DOHH2 (cell line): Measurements from ENCODE around the gene PRR14.

Experiments
- H3F3A ChIP-seq: fragments of 200-600 bp; sonication (generic), shearing (Covaris generic); 2 replicates; pipeline ENCODE4 v1.6.0; 2016; ENCODE audit warnings: antibody characterized with exemption, mild to moderate bottlenecking; ENCODE audit not compliant: control insufficient read depth, insufficient read depth
- H3K27ac ChIP-seq: fragments of 200-600 bp; sonication (generic); 2 replicates; pipeline ENCODE4 v1.5.1; 2014; ENCODE audit warnings: low read depth, mild to moderate bottlenecking, low read length, moderate library complexity
- H3K27me3 ChIP-seq: fragments of 200-600 bp; sonication (generic); 2 replicates; pipeline ENCODE4 v1.6.1; 2014; ENCODE audit warnings: mild to moderate bottlenecking, low read length, mixed read lengths; ENCODE audit not compliant: control insufficient read depth
- H3K36me3 ChIP-seq: fragments of 200-600 bp; sonication (generic); 2 replicates; pipeline ENCODE4 v1.6.1; 2014; ENCODE audit warnings: mild to moderate bottlenecking, low read length, moderate library complexity, mixed read lengths; ENCODE audit not compliant: control insufficient read depth
- H3K4me1 ChIP-seq: fragments of 200-600 bp; sonication (generic); 2 replicates; pipeline ENCODE4 v1.6.1; 2014; ENCODE audit warnings: mild to moderate bottlenecking, low read length, mixed read lengths; ENCODE audit not compliant: control insufficient read depth
- H3K4me2 ChIP-seq: fragments of 200-600 bp; sonication (generic); 2 replicates; pipeline ENCODE4 v1.6.0; 2014; ENCODE audit warnings: mild to moderate bottlenecking, low read length, moderate library complexity
- H3K4me3 ChIP-seq: fragments of 200-600 bp; sonication (generic); 2 replicates; pipeline ENCODE4 v1.5.1; 2014; ENCODE audit warnings: mild to moderate bottlenecking, low read length, mixed read lengths
- H3K79me2 ChIP-seq: fragments of 200-600 bp; sonication (generic); 2 replicates; pipeline ENCODE4 v1.6.1; 2014; ENCODE audit warnings: mild to moderate bottlenecking, low read length, mixed read lengths; ENCODE audit not compliant: control insufficient read depth
- H3K9me2 ChIP-seq: fragments of 200-600 bp; sonication (generic); replicated peaks from 2 replicates; pipeline ENCODE4 v1.6.1; 2014; ENCODE audit warnings: mild to moderate bottlenecking, low read length, mixed read lengths; ENCODE audit not compliant: control insufficient read depth
- H3K9me3 ChIP-seq: fragments of 200-600 bp; sonication (generic); 2 replicates; pipeline ENCODE4 v1.6.1; 2014; ENCODE audit warnings: antibody characterized with exemption, low read length, mixed read lengths; ENCODE audit not compliant: control insufficient read depth, insufficient read depth
- H4K20me1 ChIP-seq: fragments of 200-600 bp; sonication (generic); 2 replicates; pipeline ENCODE4 v1.6.0; 2014; ENCODE audit warnings: low read depth, mild to moderate bottlenecking, antibody characterized with exemption, low read length, moderate library complexity; ENCODE audit not compliant: control insufficient read depth, insufficient read depth
- CTCF ChIP-seq: fragments of 200-600 bp; sonication (generic); IDR thresholded peaks from one replicate; pipeline ENCODE4 v1.5.1; 2014; ENCODE audit warnings: antibody characterized with exemption, mild to moderate bottlenecking, low read depth, low read length; ENCODE audit not compliant: poor library complexity, severe bottlenecking
- EZH2phosphoT487 ChIP-seq: fragments of 200-600 bp; sonication (generic); IDR thresholded peaks from 2 replicates; pipeline ENCODE4 v1.6.1; 2017; ENCODE audit warnings: borderline replicate concordance, mild to moderate bottlenecking, antibody characterized with exemption, low read length, moderate library complexity, mixed read lengths

PRR14 gene

DNA sequence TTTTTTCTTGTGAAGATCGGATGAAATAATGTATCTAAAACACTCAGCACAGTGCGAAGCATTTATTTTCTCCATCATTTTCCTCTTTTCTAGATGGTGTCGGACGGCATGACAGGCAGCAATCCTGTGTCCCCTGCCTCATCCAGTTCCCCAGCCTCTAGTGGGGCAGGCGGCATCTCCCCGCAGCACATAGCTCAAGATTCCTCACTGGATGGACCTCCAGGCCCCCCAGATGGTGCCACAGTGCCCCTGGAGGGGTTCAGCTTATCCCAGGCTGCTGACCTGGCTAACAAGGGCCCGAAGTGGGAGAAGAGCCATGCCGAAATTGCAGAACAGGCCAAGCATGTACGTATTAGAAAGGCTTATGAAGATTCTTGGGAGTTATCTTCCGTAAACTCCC, 53.2 kb downstream of the PRR14 start:
- TF ChIP-seq EZH2phosphoT487 (no peak), CTCF (no peak)

More for the DNA sequence above, 53.2 kb downstream of the PRR14 start:
- Histone ChIP-seq H4K20me1 (peaks cover 6% of the 10 kb centered on the region), H3K79me2 (peaks cover 39% of the 10 kb centered on the region), H3K27ac (no peak overlapping the region), H3K36me3 (peaks cover 88% of the 10 kb centered on the region), H3K27me3 (no peaks in the 10 kb centered on the region), H3F3A (peaks cover 2% of the 10 kb centered on the region; the same call in 1 of the 2 replicates), H3K4me3 (no peak overlapping the region), H3K9me2 (no peaks in the 10 kb centered on the region), H3K9me3 (no peaks in the 10 kb centered on the region), H3K4me1 (peaks cover 15% of the 10 kb centered on the region), H3K4me2 (no peak overlapping the region)
